ENCODE measurements around the gene RTEL1. TPM values are rescaled to one million over a fixed set of nuclear protein-coding genes. Genes with fewer than 3 reads are reported as not detected.

RTEL1 gene
- total RNA-seq, 2 experiments from 2014 or later = 53.3 to 58.9 TPM

DNA sequence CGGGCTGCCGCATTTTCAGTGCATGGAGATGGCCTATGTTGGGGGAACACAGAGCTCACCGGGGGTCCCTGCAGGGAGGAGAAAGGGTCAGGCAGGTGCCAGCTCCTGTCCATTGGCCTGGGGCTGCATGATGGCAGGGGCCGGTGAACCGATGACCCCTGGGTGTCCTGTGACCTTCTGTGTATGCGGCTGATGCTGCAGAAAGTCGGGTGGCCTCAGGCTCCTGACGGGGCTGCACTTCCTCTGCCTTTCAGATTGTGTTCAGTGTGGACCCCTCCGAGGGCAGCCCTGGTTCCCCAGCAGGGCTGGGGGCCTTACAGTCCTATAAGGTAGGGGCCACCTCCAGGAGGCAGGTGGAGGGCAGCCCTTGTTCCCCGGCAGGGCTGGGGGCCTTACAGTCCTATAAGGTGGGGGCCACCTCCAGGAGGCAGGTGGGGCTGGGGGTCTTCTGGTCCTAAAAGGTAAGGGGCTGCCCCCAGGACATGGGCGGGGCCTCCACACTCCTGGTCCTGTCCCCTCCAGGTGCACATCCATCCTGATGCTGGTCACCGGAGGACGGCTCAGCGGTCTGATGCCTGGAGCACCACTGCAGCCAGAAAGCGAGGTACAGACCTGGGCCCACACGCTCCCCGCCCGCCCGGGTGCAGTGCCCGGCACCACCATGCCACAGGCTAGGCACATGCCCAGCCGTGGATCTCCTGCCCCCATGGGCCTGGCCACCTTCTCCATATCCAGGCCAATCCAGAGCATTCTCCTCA lies 27.3 kb downstream of the RTEL1 start:
- Mint-ChIP-seq H3K27me3 (no peaks in the 10 kb centered on the region), H3K9me3 (no peaks in the 10 kb centered on the region), H3K36me3 (ENCODE audit: low read depth) (no peaks in the 10 kb centered on the region), H3K4me3 (no peak overlapping the region), H3K27ac (no peak overlapping the region), H3K4me1 (peaks cover 3% of the 10 kb centered on the region)
- CTCF ChIA-PET = interaction anchor here (1.0 kb wide), 1 partner anchor 13 kb away, joined by 4 read pairs; no protein-coding TSS in a partner anchor
- no peak for DNase-seq
- POLR2A ChIA-PET = no interaction called here

DNA sequence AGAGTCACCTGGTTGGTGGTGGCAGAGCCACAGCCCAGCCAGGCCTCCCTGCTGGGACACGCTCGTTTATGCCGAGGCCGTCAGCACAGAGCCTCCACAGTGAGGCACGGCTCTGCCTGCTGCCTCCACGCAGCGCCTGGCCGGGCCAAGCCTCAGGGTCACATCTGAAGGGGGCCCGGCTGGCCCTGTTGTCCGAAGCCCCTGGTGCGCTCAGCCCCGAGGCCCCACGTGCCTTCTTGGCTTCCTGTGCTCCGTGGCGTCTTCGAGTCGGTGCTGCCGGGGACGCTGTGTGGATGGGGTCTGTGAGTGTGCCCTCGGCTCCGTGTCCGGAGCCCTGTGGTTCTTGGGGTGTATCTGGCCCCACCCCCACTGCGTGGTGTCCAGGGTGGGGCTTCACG lies 28.0 kb downstream of the RTEL1 start:
- Mint-ChIP-seq H3K9me3 (no peaks in the 10 kb centered on the region), H3K27me3 (no peaks in the 10 kb centered on the region), H3K36me3 (ENCODE audit: low read depth) (no peaks in the 10 kb centered on the region), H3K4me1 (peaks cover 3% of the 10 kb centered on the region), H3K4me3 (no peak overlapping the region), H3K27ac (no peak overlapping the region)
- no peak for DNase-seq
- CTCF ChIA-PET = no interaction called here
- POLR2A ChIA-PET = interaction anchor here (0.6 kb wide), 1 partner anchor 162 kb away, joined by 3 read pairs; no protein-coding TSS in a partner anchor

DNA sequence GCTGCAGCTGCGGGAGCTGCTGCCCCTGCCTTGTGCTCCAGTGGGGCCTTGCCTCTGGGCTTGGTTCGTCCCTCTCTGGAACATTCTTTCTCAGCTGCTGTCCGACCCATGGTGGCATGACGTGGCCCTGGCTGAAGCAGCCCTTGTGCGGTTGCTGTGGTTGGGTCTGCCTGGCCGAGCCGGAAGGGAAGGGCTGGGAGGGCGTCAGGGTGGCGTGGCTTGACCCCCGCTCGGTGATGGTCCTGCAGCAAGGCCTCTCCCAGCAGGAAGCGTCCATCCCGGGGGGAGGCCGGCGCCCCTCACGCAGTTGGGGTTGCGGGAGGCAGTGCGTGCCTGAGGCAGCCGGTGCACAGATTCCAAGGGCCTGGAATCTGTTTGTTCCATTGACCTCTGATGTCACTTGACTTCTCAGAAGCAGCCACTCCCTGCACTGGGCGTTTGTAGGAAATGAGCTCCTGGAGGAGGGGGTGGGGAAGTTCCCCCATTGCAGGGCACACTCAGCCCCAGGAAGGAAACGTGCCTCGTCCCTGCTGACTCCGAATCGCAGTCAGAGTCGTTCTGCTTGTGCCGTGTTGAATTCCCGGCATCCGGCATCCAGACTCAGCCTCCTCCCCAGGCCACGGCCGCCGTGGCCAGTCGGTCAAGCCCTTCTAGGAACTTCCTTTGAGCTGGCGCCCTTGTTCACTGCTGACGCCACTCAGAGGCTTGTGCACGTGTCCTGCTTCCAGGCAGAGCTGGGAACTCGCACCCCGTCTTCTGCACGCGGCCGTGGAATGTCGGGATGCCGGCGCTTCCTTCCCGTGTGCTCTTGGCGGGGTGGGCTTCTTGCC lies 28.6 kb downstream of the RTEL1 start:
- Mint-ChIP-seq H3K27me3 (no peaks in the 10 kb centered on the region), H3K36me3 (ENCODE audit: low read depth) (peaks cover 4% of the 10 kb centered on the region), H3K27ac (no peak overlapping the region), H3K4me1 (peaks cover 3% of the 10 kb centered on the region), H3K4me3 (no peak overlapping the region), H3K9me3 (no peaks in the 10 kb centered on the region)
- DNase-seq = no peak
- ChIA-PET CTCF (interaction anchor here (1.2 to 1.3 kb wide), 2 partner anchors 20 to 40 kb away, joined by 3 to 5 read pairs; no protein-coding TSS in a partner anchor), POLR2A (interaction anchor here (0.6 kb wide), 2 partner anchors 161 to 583 kb away, joined by 3 read pairs; no protein-coding TSS in a partner anchor)

DNA sequence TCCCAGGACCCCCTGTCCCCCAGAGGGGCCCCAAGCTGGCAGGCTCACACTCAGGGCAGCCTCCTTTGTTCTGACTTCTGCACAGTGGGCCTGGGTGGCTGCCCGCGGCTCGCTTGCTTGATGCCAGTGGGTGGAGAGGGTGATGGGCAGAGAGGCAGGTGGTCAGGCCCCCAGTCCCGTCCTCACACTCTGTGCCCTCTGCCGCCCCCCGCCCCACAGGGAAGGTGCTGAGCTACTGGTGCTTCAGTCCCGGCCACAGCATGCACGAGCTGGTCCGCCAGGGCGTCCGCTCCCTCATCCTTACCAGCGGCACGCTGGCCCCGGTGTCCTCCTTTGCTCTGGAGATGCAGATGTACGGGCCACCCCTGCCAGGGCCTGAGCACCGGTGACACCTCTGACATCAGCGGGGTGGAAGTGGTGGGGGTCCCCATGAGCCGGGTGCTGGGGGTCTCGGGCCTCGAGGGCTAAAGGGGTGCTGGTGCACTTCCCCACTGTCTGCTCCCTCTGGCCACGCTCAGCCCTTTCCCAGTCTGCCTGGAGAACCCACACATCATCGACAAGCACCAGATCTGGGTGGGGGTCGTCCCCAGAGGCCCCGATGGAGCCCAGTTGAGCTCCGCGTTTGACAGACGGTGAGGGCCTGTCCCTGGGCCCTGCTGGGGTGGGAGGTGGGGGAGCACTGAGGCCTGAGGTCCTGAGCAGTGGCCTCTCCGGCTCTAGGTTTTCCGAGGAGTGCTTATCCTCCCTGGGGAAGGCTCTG lies 29.5 kb downstream of the RTEL1 start:
- no peak for DNase-seq
- peaks cover 8% of the 10 kb centered on the region for H3K36me3 Mint-ChIP-seq (ENCODE audit: low read depth)
- H3K9me3 Mint-ChIP-seq = no peaks in the 10 kb centered on the region
- POLR2A ChIA-PET = interaction anchor here (0.6 kb wide), 1 partner anchor 584 kb away, joined by 3 read pairs; no protein-coding TSS in a partner anchor
- H3K4me1 Mint-ChIP-seq = peaks cover 3% of the 10 kb centered on the region
- H3K4me3 Mint-ChIP-seq = no peak overlapping the region
- no peaks in the 10 kb centered on the region for H3K27me3 Mint-ChIP-seq
- H3K27ac Mint-ChIP-seq = no peak overlapping the region
- CTCF ChIA-PET = interaction anchor here (1.2 to 1.5 kb wide), 4 partner anchors 8 to 293 kb away, joined by 3 to 5 read pairs (median 4); partner anchors contain the start of gene PRPF6

DNA sequence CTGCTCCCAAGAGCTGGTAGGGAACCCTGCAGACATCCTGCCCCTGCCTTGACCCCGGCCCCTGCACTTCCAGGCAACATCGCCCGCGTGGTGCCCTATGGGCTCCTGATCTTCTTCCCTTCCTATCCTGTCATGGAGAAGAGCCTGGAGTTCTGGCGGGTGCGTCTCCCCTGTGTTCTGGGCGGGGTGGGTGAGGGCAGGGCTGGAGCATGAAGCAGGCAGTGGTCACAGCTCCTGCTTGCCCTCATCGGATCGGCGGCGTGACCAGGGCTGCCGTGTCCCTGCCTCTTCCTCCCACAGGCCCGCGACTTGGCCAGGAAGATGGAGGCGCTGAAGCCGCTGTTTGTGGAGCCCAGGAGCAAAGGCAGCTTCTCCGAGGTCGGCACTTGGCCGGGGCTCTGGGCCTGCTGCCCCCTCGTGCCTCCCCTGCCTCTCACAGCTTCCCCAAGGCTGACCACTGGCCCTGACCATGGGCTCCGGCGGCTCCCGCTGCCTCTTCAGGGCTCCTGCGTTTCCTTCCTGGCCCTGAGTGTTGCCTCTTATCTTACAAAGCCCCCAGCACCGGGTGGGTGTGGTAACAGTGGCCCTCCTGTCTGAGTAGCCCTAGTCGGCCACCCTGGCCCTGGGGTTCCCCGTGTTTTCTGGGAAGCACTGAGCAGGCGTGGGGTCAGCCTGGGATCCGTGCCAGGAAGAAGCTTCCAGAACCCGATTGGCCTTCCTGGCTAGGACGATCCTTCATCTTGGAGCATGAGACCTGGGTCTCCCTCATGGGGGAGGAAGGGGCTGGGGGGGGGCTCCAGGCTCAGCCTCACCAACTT lies 30.3 kb downstream of the RTEL1 start:
- POLR2A ChIA-PET = no interaction called here
- Mint-ChIP-seq H3K36me3 (ENCODE audit: low read depth) (peaks cover 12% of the 10 kb centered on the region), H3K27ac (peak overlapping the region; percentile 62), H3K4me3 (no peak overlapping the region), H3K9me3 (no peaks in the 10 kb centered on the region), H3K27me3 (no peaks in the 10 kb centered on the region), H3K4me1 (peaks cover 3% of the 10 kb centered on the region)
- DNase-seq = no peak
- CTCF ChIA-PET = interaction anchor here (1.2 to 1.5 kb wide), 2 partner anchors 9 to 292 kb away, joined by 3 to 4 read pairs; partner anchors contain the start of gene PRPF6

DNA sequence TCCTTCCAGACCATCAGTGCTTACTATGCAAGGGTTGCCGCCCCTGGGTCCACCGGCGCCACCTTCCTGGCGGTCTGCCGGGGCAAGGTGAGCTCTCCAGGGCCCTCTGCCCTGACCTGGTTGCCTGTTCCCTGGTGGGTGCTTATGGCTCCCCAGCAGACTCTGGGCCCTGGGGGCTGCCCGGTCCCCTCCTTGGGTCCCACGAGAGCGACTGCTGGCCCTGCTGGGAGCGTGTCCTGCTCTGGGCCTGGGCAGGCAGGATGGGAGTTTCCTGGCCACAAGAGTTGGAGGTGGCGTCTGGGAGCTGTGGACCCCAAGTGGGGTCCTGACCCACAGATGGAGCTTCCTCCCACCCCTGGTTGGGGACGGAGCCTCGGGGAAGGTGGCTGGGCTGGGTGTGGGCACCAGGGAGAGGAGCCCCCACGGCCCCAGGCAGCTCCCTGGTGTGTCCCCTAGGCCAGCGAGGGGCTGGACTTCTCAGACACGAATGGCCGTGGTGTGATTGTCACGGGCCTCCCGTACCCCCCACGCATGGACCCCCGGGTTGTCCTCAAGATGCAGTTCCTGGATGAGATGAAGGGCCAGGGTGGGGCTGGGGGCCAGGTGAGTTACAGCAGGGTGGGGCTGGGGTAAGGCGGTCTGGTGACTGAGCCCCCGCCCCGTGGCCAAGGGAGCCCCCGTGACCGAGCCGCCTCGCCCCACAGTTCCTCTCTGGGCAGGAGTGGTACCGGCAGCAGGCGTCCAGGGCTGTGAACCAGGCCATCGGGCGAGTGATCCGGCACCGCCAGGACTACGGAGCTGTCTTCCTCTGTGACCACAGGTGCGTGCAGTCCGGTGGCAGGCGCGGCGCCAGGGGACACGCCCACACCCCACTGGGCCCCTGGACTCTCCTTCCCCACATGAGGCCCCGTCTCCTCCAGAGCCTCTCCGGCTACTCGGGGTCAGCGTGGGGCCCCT lies 31.2 kb downstream of the RTEL1 start:
- DNase-seq = no peak
- H3K27me3 Mint-ChIP-seq = no peaks in the 10 kb centered on the region
- CTCF ChIA-PET = interaction anchor here (1.5 kb wide), 1 partner anchor 10 kb away, joined by 4 read pairs; no protein-coding TSS in a partner anchor
- POLR2A ChIA-PET = no interaction called here
- H3K4me1 Mint-ChIP-seq = peaks cover 3% of the 10 kb centered on the region
- H3K4me3 Mint-ChIP-seq = no peak overlapping the region
- peaks cover 15% of the 10 kb centered on the region for H3K36me3 Mint-ChIP-seq (ENCODE audit: low read depth)
- no peak overlapping the region for H3K27ac Mint-ChIP-seq
- H3K9me3 Mint-ChIP-seq = no peaks in the 10 kb centered on the region

DNA sequence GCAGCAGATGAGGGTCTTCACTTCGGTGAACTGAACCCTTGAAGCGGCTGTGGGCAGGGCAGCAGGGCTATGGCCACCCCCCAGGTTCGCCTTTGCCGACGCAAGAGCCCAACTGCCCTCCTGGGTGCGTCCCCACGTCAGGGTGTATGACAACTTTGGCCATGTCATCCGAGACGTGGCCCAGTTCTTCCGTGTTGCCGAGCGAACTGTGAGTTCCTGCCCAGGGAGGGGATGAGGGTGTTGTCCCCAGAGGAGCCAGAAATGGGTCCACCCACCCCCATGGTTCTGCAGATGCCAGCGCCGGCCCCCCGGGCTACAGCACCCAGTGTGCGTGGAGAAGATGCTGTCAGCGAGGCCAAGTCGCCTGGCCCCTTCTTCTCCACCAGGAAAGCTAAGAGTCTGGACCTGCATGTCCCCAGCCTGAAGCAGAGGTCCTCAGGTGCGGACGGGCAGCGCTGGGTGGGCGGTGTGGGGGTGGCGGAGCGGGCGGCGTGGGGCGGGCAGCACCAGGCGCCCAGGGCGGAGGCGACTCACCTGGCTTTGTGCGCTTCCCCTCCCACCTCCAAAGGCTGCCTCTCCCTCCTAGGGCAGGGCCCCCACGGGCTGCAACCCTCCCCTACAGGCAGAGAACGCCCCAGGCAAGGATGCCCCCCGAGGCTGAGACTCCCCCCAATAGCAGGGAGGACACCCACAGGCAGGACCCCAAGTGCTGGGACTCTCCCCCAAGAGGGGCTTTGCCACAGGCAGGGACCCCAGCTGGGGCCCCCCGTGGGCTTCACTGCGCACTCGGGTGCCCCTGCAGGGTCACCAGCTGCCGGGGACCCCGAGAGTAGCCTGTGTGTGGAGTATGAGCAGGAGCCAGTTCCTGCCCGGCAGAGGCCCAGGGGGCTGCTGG lies 32.1 kb downstream of the RTEL1 start:
- Mint-ChIP-seq H3K4me1 (peaks cover 3% of the 10 kb centered on the region), H3K4me3 (no peak overlapping the region), H3K36me3 (ENCODE audit: low read depth) (peaks cover 15% of the 10 kb centered on the region), H3K27me3 (no peaks in the 10 kb centered on the region), H3K9me3 (no peaks in the 10 kb centered on the region), H3K27ac (no peak overlapping the region)
- ChIA-PET CTCF (interaction anchor here (0.5 kb wide), 1 partner anchor 20 kb away, joined by 4 read pairs; no protein-coding TSS in a partner anchor), POLR2A (no interaction called here)
- no peak for DNase-seq

DNA sequence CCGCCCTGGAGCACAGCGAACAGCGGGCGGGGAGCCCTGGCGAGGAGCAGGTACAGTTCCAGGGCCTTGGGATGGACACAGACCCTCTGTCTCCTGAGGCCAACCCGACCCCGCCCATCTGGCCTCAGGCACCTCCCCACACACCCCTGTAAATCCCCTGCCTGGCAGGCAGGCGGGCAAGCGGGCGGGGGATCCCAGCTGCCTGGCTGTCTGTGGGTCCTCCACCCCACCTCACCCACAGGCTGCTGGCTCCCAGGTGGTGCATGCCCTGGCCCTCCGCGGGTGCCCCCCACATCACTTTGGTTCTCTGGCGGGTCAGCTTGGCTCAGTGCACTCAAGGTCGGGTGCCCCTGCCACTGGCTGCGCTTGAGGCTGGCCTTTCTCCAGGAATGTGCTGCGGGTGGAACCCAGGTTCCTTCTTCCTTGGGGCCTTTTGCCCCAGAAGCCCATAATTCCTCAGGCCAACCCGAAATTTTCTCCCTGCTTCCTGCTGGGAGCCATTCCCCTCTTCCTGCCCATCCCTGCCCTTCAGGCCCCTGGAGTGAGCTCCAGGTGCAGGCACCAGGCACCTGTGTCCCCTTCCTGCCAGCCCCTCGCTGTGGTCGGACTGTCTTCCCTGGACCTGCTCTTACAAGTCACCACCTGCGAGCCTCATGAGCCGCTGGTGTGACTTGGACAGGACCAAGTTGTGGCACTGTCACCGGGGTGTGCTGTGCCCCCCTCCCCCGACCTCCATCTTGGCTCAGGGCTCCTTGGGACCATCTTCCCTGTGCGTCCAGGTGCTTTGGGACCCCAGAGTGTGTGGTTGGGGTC lies 33.0 kb downstream of the RTEL1 start:
- DNase-seq = no peak
- no peaks in the 10 kb centered on the region for H3K27me3 Mint-ChIP-seq
- H3K9me3 Mint-ChIP-seq = no peaks in the 10 kb centered on the region
- no peak overlapping the region for H3K4me3 Mint-ChIP-seq
- ChIA-PET CTCF (interaction anchor here (0.5 kb wide), 1 partner anchor 19 kb away, joined by 4 read pairs; no protein-coding TSS in a partner anchor), POLR2A (no interaction called here)
- peaks cover 15% of the 10 kb centered on the region for H3K36me3 Mint-ChIP-seq (ENCODE audit: low read depth)
- H3K27ac Mint-ChIP-seq = peak overlapping the region; percentile 41
- H3K4me1 Mint-ChIP-seq = peaks cover 4% of the 10 kb centered on the region

DNA sequence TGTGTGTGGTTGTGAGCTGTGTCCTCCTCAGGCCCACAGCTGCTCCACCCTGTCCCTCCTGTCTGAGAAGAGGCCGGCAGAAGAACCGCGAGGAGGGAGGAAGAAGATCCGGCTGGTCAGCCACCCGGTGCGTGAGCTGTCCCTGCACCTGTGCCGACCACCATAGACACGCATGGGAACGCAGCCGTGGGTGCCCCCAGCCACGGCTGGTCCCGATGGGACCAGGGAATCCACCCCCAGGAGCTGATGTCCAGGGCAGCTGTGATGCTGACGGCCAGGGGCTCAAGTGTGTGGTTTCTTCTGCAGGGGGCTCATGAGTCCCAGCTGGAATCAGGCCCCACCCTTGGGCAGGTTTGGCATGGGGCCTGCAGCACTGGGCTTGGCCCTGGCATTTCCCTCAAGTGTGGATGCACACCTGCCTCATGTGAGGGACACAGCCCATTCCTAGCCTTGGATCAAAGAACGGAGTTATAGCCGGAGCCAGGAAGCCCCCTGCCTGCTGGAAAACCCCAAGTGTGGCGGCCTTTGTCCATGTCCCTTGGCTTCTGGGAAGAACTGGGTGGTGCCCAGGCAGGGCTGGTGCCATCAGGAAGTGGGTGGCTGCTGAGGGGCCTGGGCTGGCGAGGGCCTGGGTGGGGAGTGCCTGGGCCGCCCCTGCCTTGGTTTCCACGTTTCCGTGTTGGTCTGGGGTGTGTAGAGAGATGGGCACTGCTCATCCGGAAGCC lies 33.8 kb downstream of the RTEL1 start:
- ChIA-PET POLR2A (no interaction called here), CTCF (interaction anchor here (0.8 kb wide), 1 partner anchor 17 kb away, joined by 3 read pairs; no protein-coding TSS in a partner anchor)
- Mint-ChIP-seq H3K36me3 (ENCODE audit: low read depth) (peaks cover 15% of the 10 kb centered on the region), H3K27me3 (no peaks in the 10 kb centered on the region), H3K27ac (peak overlapping the region; percentile 66), H3K4me3 (no peak overlapping the region), H3K4me1 (peaks cover 3% of the 10 kb centered on the region), H3K9me3 (no peaks in the 10 kb centered on the region)
- DNase-seq = no peak
